HepG2 (cell line): ENCODE results near the gene VRK2. TPM values are rescaled to one million over a fixed set of nuclear protein-coding genes. Genes with fewer than 3 reads are reported as not detected.

Experiments used
- ATAC-seq: fragments of 200-7000 bp; cut with Tn5 transposase; 3 replicates; pipeline ENCODE4 v1.9.1; 2020; ENCODE audit warnings: mild to moderate bottlenecking, moderate library complexity
- BruUV-seq: library from RNA; stranded (reverse); fragments of 400-500 nt; replicated peaks from 2 replicates; lab custom pipeline; 2021; lab: Mats Ljungman, UMichigan
- CTCF ChIA-PET: fragments of 300-600 bp; formaldehyde crosslinking; extraction: SDS; loops from one replicate; lab custom pipeline; 2021; ENCODE audit warnings: low total read pairs, inconsistent platforms, low intra/inter-chr PET ratio; lab: Yijun Ruan, JAX
- POLR2A ChIA-PET: fragments of 350-600 bp; sonication (Branson Sonifier 250); formaldehyde crosslinking; loops from one replicate; lab custom pipeline; 2020; ENCODE audit warnings: antibody characterized with exemption, inconsistent platforms; lab: Yijun Ruan, JAX
- DNase-seq: peaks from one replicate; pipeline ENCODE4 v3.0.0-alpha.2; 2015; ENCODE audit warnings: low spot score
- FAIRE-seq: peaks from 3 replicates; lab custom pipeline; 2011; peaks lifted over from hg19 to GRCh38; lab: Jason Lieb, UNC
- H2AFZ ChIP-seq: one replicate; pipeline ENCODE4 v1.6.1; 2011; ENCODE audit warnings: low read length, inconsistent platforms
- H3K27ac ChIP-seq: fragments of 300-600 bp; 3 replicates; pipeline ENCODE4 v1.8.0; 2011; ENCODE audit warnings: mixed run types, mild to moderate bottlenecking, mixed read lengths, low read length, inconsistent platforms; ENCODE audit not compliant: insufficient read depth; ENCODE audit errors: extremely low read length
- H3K27me3 ChIP-seq, 2 experiments: fragments of 200-600 bp in 1 of 2; 2 replicates in 1 of 2; 3 replicates in 1 of 2; pipeline versions ENCODE4 v1.6.0 to v1.8.0; 2011; ENCODE audit warnings: low read length in 2 of 2, mild to moderate bottlenecking in 2 of 2, moderate library complexity in 2 of 2, inconsistent platforms in 1 of 2; ENCODE audit not compliant: insufficient read depth in 2 of 2, control insufficient read depth in 1 of 2
- H3K36me3 ChIP-seq, 2 experiments: fragments of 200-600 bp in 1 of 2; replicated peaks in 1 of 2; 2 replicates in 1 of 2; 3 replicates in 1 of 2; pipeline versions ENCODE4 v1.5.1 to v1.8.0; 2011; ENCODE audit warnings: low read length in 2 of 2, inconsistent platforms in 1 of 2; ENCODE audit not compliant: insufficient read depth in 2 of 2, control insufficient read depth in 1 of 2
- H3K4me1 ChIP-seq: 2 replicates; pipeline ENCODE4 v1.5.1; 2012; ENCODE audit warnings: low read length, inconsistent platforms; ENCODE audit not compliant: insufficient read depth
- H3K4me2 ChIP-seq: 2 replicates; pipeline ENCODE4 v1.6.0; 2011; ENCODE audit warnings: low read depth, low read length, inconsistent platforms
- H3K4me3 ChIP-seq, 3 experiments: fragments of 200-600 bp in 1 of 3; sonication (generic), shearing (Covaris generic) in 1 of 3; replicated peaks in 1 of 3; 2 replicates each; pipeline ENCODE4 v1.5.1; 2011 to 2016; ENCODE audit warnings: low read length in 3 of 3, inconsistent platforms in 2 of 3, low read depth in 2 of 3, mild to moderate bottlenecking in 2 of 3, control low read depth in 1 of 3, mixed read lengths in 1 of 3; ENCODE audit not compliant: insufficient read depth in 1 of 3
- H3K79me2 ChIP-seq: one replicate; pipeline ENCODE4 v1.6.1; 2011; ENCODE audit warnings: low read length, inconsistent platforms; ENCODE audit not compliant: insufficient read depth
- H3K9ac ChIP-seq: 2 replicates; pipeline ENCODE4 v1.6.0; 2011; ENCODE audit warnings: mild to moderate bottlenecking, low read depth, low read length, inconsistent platforms; ENCODE audit not compliant: insufficient read depth
- H3K9me3 ChIP-seq: 2 replicates; pipeline ENCODE4 v1.5.1; 2012; ENCODE audit warnings: mild to moderate bottlenecking, low read length
- H4K20me1 ChIP-seq: 2 replicates; pipeline ENCODE4 v1.6.0; 2011; ENCODE audit warnings: inconsistent platforms, mild to moderate bottlenecking, low read length, moderate library complexity; ENCODE audit not compliant: insufficient read depth
- REST ChIP-seq, 2 experiments: IDR thresholded peaks; 2 replicates each; pipeline ENCODE4 v1.6.1; 2011 to 2012; ENCODE audit warnings: low read length in 2 of 2, borderline replicate concordance in 1 of 2, low read depth in 1 of 2, mild to moderate bottlenecking in 1 of 2, moderate library complexity in 1 of 2
- ZNF770 ChIP-seq: sonication (generic); formaldehyde crosslinking; IDR thresholded peaks from 2 replicates; pipeline ENCODE4 v1.5.0; 2020; ENCODE audit warnings: mild to moderate bottlenecking, missing genetic modification reagents
- WGBS: methylation state at CpG from one replicate; pipeline ENCODE4 v1.1.6; 2017; ENCODE audit warnings: low lambda C conversion rate; 5-methylcytosine and 5-hydroxymethylcytosine counted together
- in situ Hi-C: cut with HindIII; loops from 2 replicates; pipeline ENCODE4 v1.10.0; 2017; ENCODE audit warnings: low pct_unique_long_range_greater_than_20kb; ENCODE audit not compliant: extremely low pct_ligation_motif_present
- intact Hi-C: fragments of 100-400 bp; cut with micrococcal nuclease; formaldehyde crosslinking; loops from one replicate; pipeline ENCODE4 v1.10.0; 2022; ENCODE audit not compliant: unreplicated experiment
- polyA plus RNA-seq, 8 experiments: library from polyadenylated mRNA; depleted of rRNA in 3 of 8; stranded (reverse) in 7 of 8; unstranded in 1 of 8; fragments of >200 nt; fragmentation: Illumina TruSeq in 4 of 8; extraction: Trizol in 4 of 8; gene quantifications; 2 replicates each; pipeline versions ENCODE4 v1.2.1 to v1.2.3, GENCODE V29; 2011 to 2016; ENCODE audit warnings: low read depth in 4 of 8, missing spikeins in 1 of 8, mixed read lengths in 1 of 8; ENCODE audit not compliant: insufficient read depth in 1 of 8
- total RNA-seq, 5 experiments: library from RNA; depleted of rRNA; stranded (reverse); fragments of >200 nt; fragmentation: Illumina TruSeq; extraction: Trizol; gene quantifications; 2 replicates each; pipeline ENCODE4 v1.2.3, GENCODE V29; 2016; ENCODE audit warnings: low read depth in 1 of 5

VRK2 gene
- total and polyA plus RNA-seq, 2 of the 13 experiments (the other 11 are each of a cell fraction or from before 2014, with no cell fraction given) = 13.3 to 29.1 TPM

- Histone ChIP-seq H3K36me3 (peaks cover 2 to 11% of the 10 kb centered on the region in 2 experiments; a peak in 3 of 5 replicates), H3K4me1 (no peaks in the 10 kb centered on the region), H3K4me2 (no peak overlapping the region), H2AFZ (no peak overlapping the region), H3K9me3 (no peaks in the 10 kb centered on the region), H3K4me3 (no peak overlapping the region), H4K20me1 (no peaks in the 10 kb centered on the region), H3K9ac (no peak overlapping the region), H3K79me2 (no peaks in the 10 kb centered on the region), H3K27me3 (no peaks in the 10 kb centered on the region), H3K27ac (no peak overlapping the region)
- POLR2A ChIA-PET = no interaction called here
- ATAC-seq (no peak), FAIRE-seq (no peak), DNase-seq (no peak)
- BruUV-seq = no TSS peak
- CTCF ChIA-PET = no interaction called here
- TF ChIP-seq REST (IDR thresholded peaks at IDR 0.05; ENCODE audit: borderline replicate concordance in 1 of 2, low read depth in 1 of 2, low read length in 2 of 2) (peak in 1 of 2 experiments; percentile 67; a peak in 1 of 4 replicates), ZNF770 (CRISPR knock-in tag) (no peak)
- intact Hi-C loops = no loop called here
- in situ Hi-C loops = no loop called here
- 96% methylated on average over 2 of the region's 2 CpGs for WGBS
Measured at GRCh38 chr2:58194458-58194857, 147.9 kb downstream of the VRK2 start.
